ENCODE measurements around the gene SULF2. TPM values are rescaled to one million over a fixed set of nuclear protein-coding genes. Genes with fewer than 3 reads are reported as not detected.

SULF2 gene
- total RNA-seq, 1 donor from 2014 or later: 22.9 TPM

- H3K36me3 Mint-ChIP-seq (ENCODE audit: low read depth): no peaks in the 10 kb centered on the region
- no peak overlapping the region for H3K4me3 Mint-ChIP-seq
- peak overlapping the region; percentile 19 for H3K27ac Mint-ChIP-seq (ENCODE audit: unreplicated experiment)
- no peaks in the 10 kb centered on the region for H3K27me3 Mint-ChIP-seq (ENCODE audit: low read depth)
- TF ChIP-seq, protein P1, sequence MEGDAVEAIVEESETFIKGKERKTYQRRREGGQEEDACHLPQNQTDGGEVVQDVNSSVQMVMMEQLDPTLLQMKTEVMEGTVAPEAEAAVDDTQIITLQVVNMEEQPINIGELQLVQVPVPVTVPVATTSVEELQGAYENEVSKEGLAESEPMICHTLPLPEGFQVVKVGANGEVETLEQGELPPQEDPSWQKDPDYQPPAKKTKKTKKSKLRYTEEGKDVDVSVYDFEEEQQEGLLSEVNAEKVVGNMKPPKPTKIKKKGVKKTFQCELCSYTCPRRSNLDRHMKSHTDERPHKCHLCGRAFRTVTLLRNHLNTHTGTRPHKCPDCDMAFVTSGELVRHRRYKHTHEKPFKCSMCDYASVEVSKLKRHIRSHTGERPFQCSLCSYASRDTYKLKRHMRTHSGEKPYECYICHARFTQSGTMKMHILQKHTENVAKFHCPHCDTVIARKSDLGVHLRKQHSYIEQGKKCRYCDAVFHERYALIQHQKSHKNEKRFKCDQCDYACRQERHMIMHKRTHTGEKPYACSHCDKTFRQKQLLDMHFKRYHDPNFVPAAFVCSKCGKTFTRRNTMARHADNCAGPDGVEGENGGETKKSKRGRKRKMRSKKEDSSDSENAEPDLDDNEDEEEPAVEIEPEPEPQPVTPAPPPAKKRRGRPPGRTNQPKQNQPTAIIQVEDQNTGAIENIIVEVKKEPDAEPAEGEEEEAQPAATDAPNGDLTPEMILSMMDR (conservative IDR thresholded peaks at IDR 0.05): no peak
- no peak for DNase-seq (ENCODE audit: low read depth, low spot score)
- peaks cover 7% of the 10 kb centered on the region for H3K4me1 Mint-ChIP-seq
- H3K9me3 Mint-ChIP-seq: no peaks in the 10 kb centered on the region
Measured at GRCh38 chr20:47675190-47676142, 109.8 kb downstream of the SULF2 start.

GRCh38 chr20:47674686-47675085 lies 110.6 kb downstream of the SULF2 start:
- H3K4me1 Mint-ChIP-seq: peaks cover 7% of the 10 kb centered on the region
- TF ChIP-seq, protein P1 (conservative IDR thresholded peaks at IDR 0.05): no peak

DNA sequence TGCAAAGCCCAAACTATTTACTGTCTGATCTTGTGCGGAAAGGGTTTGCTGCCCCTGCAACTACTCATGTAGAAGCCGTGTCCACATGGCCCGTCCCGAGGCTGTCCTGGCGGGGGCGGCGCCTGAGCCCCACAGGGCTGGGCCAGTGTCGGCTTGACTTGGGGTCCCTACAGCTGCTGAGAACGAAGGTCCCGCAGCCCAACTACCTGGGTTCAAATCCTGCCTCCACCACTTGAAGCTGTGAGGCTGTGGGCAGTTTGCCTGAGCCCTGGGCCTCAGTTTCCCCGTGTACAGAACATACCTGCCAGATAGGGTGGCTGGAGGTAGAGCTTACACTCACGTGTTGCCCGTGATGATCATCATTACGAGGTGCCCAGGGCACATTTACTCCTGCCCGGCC lies 111.1 kb downstream of the SULF2 start:
- Mint-ChIP-seq H3K36me3 (ENCODE audit: low read depth) (no peaks in the 10 kb centered on the region), H3K27ac (ENCODE audit: unreplicated experiment) (no peak overlapping the region), H3K9me3 (no peaks in the 10 kb centered on the region), H3K4me3 (no peak overlapping the region), H3K4me1 (peaks cover 7% of the 10 kb centered on the region), H3K27me3 (ENCODE audit: low read depth) (no peaks in the 10 kb centered on the region)
- no peak for DNase-seq (ENCODE audit: low read depth, low spot score)
- TF ChIP-seq, protein P1 (conservative IDR thresholded peaks at IDR 0.05): no peak

More at GRCh38 chr20:47674686-47675085, 110.6 kb downstream of the SULF2 start:
- DNase-seq (ENCODE audit: low read depth, low spot score): no peak
- no peak overlapping the region for H3K4me3 Mint-ChIP-seq
- H3K9me3 Mint-ChIP-seq: no peaks in the 10 kb centered on the region
- no peaks in the 10 kb centered on the region for H3K27me3 Mint-ChIP-seq (ENCODE audit: low read depth)
- no peaks in the 10 kb centered on the region for H3K36me3 Mint-ChIP-seq (ENCODE audit: low read depth)
- H3K27ac Mint-ChIP-seq (ENCODE audit: unreplicated experiment): no peak overlapping the region

- Mint-ChIP-seq H3K4me1 (peaks cover 7% of the 10 kb centered on the region), H3K9me3 (no peaks in the 10 kb centered on the region), H3K36me3 (ENCODE audit: low read depth) (no peaks in the 10 kb centered on the region), H3K27ac (ENCODE audit: unreplicated experiment) (peak overlapping the region; percentile 43), H3K27me3 (ENCODE audit: low read depth) (no peaks in the 10 kb centered on the region), H3K4me3 (no peak overlapping the region)
- TF ChIP-seq, protein P1 (conservative IDR thresholded peaks at IDR 0.05): no peak
- no peak for DNase-seq (ENCODE audit: low read depth, low spot score)
Measured at GRCh38 chr20:47673671-47673955, 111.7 kb downstream of the SULF2 start.

DNA sequence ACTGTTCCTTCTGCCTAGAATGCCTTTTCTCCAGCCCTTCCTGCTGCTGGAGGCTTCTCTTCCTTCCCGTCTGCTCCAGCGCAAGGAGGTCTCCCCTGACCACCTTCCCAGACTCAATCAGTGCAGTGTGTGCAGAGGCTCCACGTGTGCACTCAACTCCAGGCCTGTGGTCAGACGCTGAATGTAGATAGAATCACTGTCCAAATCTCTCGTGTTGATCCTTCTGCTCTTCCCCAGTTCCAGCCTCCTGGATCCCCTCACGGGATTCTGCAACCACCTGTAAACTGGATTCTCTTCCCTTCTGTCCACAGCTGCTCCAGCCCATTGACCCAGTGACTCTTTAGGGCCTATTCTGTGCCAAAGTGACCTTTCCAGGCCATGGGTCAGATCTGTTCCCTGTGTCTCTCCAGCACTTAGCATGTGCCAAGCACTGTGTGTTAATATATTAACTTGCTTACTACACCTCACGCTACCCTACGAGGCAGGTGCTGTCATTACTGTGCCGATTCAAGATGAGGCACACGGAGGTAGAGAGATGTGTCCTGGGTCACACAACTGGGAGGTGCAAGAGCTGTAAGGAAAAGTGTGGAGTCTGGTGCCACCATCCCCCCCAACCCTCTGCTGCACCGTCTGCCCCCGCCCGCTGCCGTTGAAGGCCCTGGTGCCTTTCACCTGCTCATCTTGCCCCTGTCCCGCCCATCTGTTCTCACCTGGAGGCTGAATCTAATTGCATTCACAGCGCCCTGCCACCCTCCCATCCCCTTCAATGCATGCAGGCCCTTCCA lies 112.2 kb downstream of the SULF2 start:
- no peak overlapping the region for H3K27ac Mint-ChIP-seq (ENCODE audit: unreplicated experiment)

More for the DNA sequence above, 112.2 kb downstream of the SULF2 start:
- TF ChIP-seq, protein P1 (conservative IDR thresholded peaks at IDR 0.05): no peak
- DNase-seq (ENCODE audit: low read depth, low spot score): no peak
- no peak overlapping the region for H3K4me3 Mint-ChIP-seq
- H3K9me3 Mint-ChIP-seq: no peaks in the 10 kb centered on the region
- no peaks in the 10 kb centered on the region for H3K36me3 Mint-ChIP-seq (ENCODE audit: low read depth)
- peaks cover 7% of the 10 kb centered on the region for H3K4me1 Mint-ChIP-seq
- no peaks in the 10 kb centered on the region for H3K27me3 Mint-ChIP-seq (ENCODE audit: low read depth)
